ENCODE data around the gene HSPH1. TPM values are rescaled to one million over a fixed set of nuclear protein-coding genes. Genes with fewer than 3 reads are reported as not detected.

HSPH1 gene
- 44.8 and 88.9 TPM in 2 replicates for total RNA-seq

GRCh38 chr13:31161557-31162150 is at the start of gene HSPH1:
Gene HSPH1, minus strand, starts transcription at chr13:31161904. Its CDS starts 322 bp downstream, at chr13:31161582.

DNA sequence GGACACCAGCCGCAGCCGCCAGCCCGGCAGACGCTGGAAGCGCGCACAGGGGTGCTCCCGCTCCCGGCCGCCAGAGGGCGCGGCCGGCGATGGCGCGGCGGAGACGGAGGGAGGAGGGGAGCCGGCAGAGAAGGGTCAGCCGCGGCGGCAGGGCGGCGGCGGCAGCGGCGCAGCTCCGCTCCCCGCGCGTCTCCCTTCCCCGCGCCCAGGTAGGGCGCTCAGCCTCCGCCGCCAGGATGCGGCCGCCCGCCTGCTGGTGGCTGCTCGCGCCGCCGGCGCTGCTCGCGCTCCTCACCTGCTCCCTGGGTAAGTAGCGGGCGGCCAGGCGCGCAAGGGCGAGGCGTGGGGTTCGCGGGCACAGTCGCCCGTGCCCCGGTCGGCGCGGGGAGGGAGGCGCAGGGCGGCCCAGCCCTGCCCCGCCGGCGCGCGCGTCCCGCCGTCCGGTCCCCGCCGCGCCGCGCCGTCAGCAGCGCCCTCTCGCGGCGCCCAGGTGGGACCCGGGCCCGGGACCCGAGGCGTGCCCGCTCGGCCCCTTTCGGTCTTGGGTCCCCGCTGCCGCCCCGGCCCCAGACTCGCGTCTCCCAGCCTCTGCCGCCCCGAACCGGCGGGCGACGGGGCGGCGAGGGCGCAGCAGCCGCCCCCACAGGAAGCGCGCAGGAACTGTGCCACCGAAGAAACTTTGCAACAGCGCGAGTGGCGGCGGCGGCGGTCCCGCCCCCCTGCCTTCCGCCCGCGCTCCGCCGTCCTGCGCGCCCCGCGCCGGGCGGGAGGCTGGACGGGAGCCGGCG is 38.3 kb upstream of the HSPH1 start, which contains the start of gene B3GLCT:
B3GLCT (plus strand) TSS at position 127 of the 788 bp plus-strand sequence; CDS start at position 237, 110 bp downstream.

Other genes with a start within 250 kb of the HSPH1 start
- gene TEX26, start 229.2 kb downstream of the HSPH1 start, total RNA-seq: not detected in 2 replicates
- 16.1 and 16.2 TPM in 2 replicates for gene B3GLCT, start 38.1 kb upstream of the HSPH1 start, total RNA-seq